ENCODE results near the gene NIN. TPM values are rescaled to one million over a fixed set of nuclear protein-coding genes. Genes with fewer than 3 reads are reported as not detected.

Gene NIN
- total RNA-seq, 1 donor from 2014 or later: 33.2 TPM

- TF ChIP-seq, protein P1, sequence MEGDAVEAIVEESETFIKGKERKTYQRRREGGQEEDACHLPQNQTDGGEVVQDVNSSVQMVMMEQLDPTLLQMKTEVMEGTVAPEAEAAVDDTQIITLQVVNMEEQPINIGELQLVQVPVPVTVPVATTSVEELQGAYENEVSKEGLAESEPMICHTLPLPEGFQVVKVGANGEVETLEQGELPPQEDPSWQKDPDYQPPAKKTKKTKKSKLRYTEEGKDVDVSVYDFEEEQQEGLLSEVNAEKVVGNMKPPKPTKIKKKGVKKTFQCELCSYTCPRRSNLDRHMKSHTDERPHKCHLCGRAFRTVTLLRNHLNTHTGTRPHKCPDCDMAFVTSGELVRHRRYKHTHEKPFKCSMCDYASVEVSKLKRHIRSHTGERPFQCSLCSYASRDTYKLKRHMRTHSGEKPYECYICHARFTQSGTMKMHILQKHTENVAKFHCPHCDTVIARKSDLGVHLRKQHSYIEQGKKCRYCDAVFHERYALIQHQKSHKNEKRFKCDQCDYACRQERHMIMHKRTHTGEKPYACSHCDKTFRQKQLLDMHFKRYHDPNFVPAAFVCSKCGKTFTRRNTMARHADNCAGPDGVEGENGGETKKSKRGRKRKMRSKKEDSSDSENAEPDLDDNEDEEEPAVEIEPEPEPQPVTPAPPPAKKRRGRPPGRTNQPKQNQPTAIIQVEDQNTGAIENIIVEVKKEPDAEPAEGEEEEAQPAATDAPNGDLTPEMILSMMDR (IDR thresholded peaks at IDR 0.05; ENCODE audit: unreplicated experiment): no peak
- H3K4me3 Mint-ChIP-seq: no peak overlapping the region
- H3K27me3 Mint-ChIP-seq (ENCODE audit: low read depth): no peaks in the 10 kb centered on the region
- H3K36me3 Mint-ChIP-seq: peaks cover 44% of the 10 kb centered on the region
- H3K27ac Mint-ChIP-seq: no peak overlapping the region
- no peaks in the 10 kb centered on the region for H3K9me3 Mint-ChIP-seq
- no peaks in the 10 kb centered on the region for H3K4me1 Mint-ChIP-seq
- DNase-seq (ENCODE audit: low spot score in 2 of 2, unreplicated experiment in 2 of 2): no peak
Observed at GRCh38 chr14:50758305-50758704, 72.7 kb downstream of the NIN start.

DNA sequence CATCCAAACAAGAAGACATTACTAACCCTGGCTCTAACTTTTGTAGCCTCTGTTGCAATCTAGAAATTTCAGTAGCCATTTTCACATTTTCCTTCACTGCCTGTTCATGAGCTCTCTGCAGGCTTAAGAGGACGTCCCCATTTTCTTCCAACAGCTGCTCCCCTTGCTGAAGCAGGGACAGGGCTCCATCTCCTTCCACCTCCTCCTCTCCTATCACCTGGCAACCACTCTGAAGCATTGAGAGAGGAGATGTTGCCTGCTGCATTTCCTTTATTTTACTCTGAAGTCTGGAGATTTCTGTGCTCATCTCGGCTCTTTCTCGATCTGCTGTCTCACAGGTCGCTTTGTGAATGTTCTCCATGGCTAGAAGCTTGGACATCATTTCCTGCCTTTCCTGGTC is 73.3 kb downstream of the NIN start:
- peaks cover 37% of the 10 kb centered on the region for H3K36me3 Mint-ChIP-seq
- TF ChIP-seq, protein P1 (IDR thresholded peaks at IDR 0.05; ENCODE audit: unreplicated experiment): no peak
- H3K27me3 Mint-ChIP-seq (ENCODE audit: low read depth): no peaks in the 10 kb centered on the region
- H3K4me1 Mint-ChIP-seq: no peaks in the 10 kb centered on the region
- H3K4me3 Mint-ChIP-seq: no peak overlapping the region
- H3K27ac Mint-ChIP-seq: no peak overlapping the region
- H3K9me3 Mint-ChIP-seq: no peaks in the 10 kb centered on the region
- DNase-seq (ENCODE audit: low spot score in 2 of 2, unreplicated experiment in 2 of 2): no peak

GRCh38 chr14:50756300-50756699 is 74.7 kb downstream of the NIN start:
- TF ChIP-seq, protein P1 (IDR thresholded peaks at IDR 0.05; ENCODE audit: unreplicated experiment): no peak
- Mint-ChIP-seq H3K27me3 (ENCODE audit: low read depth) (no peaks in the 10 kb centered on the region), H3K4me1 (no peaks in the 10 kb centered on the region), H3K27ac (no peak overlapping the region), H3K9me3 (no peaks in the 10 kb centered on the region), H3K4me3 (no peak overlapping the region), H3K36me3 (peaks cover 32% of the 10 kb centered on the region)
- DNase-seq (ENCODE audit: low spot score in 2 of 2, unreplicated experiment in 2 of 2): no peak

GRCh38 chr14:50750323-50750722 is 80.6 kb downstream of the NIN start:
- Mint-ChIP-seq H3K4me3 (no peak overlapping the region), H3K4me1 (no peaks in the 10 kb centered on the region), H3K36me3 (peaks cover 46% of the 10 kb centered on the region), H3K9me3 (peaks cover 5% of the 10 kb centered on the region), H3K27ac (no peak overlapping the region), H3K27me3 (ENCODE audit: low read depth) (no peaks in the 10 kb centered on the region)
- DNase-seq (ENCODE audit: low spot score in 2 of 2, unreplicated experiment in 2 of 2): no peak
- TF ChIP-seq, protein P1 (IDR thresholded peaks at IDR 0.05; ENCODE audit: unreplicated experiment): no peak

DNA sequence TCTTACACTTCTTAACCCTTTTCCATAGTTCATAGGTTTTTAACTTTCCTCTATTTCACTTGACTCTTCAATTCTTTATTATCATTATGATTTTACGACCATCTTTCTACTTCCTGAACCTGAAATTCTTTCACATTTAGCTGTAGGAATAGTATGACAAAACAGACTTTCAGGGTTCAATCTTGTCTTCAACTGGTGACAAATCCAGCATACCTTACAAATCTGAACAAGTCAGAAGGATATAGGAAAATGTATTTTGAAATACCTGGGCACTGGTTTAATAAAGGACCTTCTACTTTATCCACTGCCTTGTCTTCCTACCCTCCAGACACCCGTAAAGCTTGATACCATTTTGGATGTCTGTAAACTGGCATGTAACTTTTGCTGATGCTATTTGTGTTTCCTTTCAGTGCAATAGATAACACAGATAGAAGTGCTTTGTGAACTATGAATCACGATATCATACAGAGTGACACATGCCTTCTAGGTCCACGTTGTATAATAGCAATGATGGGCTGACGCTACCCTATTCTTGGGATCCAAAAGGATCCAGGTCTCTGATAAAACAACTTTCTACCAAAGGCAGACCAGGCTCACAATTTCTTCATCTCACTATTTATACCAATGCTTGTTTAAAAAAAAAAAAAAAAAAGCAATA is 85.4 kb downstream of the NIN start:
- Mint-ChIP-seq H3K27ac (no peak overlapping the region), H3K27me3 (ENCODE audit: low read depth) (no peaks in the 10 kb centered on the region), H3K9me3 (peaks cover 5% of the 10 kb centered on the region), H3K4me1 (peaks cover 10% of the 10 kb centered on the region), H3K36me3 (peaks cover 35% of the 10 kb centered on the region), H3K4me3 (no peak overlapping the region)
- no peak for DNase-seq (ENCODE audit: low spot score in 2 of 2, unreplicated experiment in 2 of 2)
- TF ChIP-seq, protein P1 (IDR thresholded peaks at IDR 0.05; ENCODE audit: unreplicated experiment): no peak

All from mesothelial cell of epicardium (in vitro differentiated cells).